ENCODE measurements around the gene BAG1.

Gene BAG1

DNA sequence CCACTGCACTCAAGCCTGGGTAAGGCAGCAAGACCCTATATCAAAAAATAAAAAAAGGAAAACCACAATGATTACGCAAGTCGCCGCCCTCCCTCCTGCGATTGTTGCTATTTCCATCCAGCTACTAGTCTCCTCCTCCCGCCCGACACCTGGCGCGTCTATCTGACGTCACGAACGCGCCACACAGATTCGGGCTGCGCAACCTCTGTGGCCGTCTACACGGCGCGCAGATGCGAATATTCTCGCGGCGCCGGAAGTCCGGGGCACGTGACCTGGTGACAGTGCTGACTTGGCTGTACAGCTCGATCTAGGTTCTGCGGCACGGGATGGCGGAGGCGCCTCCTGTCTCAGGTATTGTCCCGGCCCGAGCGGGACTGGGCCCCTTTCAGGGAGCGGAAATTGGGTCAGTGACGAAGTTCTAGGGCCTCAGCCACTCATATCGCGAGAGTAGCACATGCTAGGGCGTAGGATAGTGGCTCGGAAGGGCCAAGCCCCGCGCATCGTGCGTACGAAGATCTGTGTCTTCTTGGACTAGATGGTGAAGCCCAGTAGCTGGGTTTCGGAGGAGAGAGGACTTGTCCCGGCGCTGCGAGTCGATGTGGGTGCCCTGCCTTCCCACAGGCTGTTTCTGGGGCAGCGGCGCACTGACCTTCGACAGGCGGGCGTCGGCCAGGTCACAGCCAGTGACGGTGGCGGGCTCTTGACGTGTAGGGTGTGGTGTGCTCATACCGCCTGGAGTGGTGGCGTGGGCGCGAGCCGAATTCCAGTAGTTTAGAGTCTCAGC is 25.9 kb upstream of the BAG1 start, which contains the start of gene NFX1:
Gene NFX1 (plus strand): TSS at position 270 of the 784 bp plus-strand sequence. CDS start 57 bp downstream, at position 327.
- TF ChIP-seq, protein P1, sequence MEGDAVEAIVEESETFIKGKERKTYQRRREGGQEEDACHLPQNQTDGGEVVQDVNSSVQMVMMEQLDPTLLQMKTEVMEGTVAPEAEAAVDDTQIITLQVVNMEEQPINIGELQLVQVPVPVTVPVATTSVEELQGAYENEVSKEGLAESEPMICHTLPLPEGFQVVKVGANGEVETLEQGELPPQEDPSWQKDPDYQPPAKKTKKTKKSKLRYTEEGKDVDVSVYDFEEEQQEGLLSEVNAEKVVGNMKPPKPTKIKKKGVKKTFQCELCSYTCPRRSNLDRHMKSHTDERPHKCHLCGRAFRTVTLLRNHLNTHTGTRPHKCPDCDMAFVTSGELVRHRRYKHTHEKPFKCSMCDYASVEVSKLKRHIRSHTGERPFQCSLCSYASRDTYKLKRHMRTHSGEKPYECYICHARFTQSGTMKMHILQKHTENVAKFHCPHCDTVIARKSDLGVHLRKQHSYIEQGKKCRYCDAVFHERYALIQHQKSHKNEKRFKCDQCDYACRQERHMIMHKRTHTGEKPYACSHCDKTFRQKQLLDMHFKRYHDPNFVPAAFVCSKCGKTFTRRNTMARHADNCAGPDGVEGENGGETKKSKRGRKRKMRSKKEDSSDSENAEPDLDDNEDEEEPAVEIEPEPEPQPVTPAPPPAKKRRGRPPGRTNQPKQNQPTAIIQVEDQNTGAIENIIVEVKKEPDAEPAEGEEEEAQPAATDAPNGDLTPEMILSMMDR (IDR thresholded peaks at IDR 0.05; ENCODE audit: low read depth, low read length, missing control alignments) = no peak
- DNase-seq (ENCODE audit: low read depth) = peak; percentile 93
- peak within 1 kb of the TSS; percentile 93 for H3K4me3 ChIP-seq (ENCODE audit: low read depth, low read length)

DNA sequence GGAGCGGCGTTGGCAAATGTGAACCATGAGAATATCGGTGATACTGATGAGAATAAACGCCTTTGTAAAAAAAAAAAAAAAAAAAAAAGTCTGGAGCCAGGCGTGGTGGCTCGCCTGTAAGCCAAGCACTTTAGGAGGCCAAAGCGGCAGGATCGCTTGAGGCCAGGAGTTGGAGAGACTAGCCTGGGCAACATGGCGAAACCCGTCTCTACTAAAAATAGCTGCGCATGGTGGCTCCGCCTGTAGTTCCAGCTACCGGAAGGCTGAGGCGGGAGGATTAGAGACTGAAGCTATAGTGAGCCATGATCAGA is 25.4 kb upstream of the BAG1 start:
- TF ChIP-seq, protein P1 (IDR thresholded peaks at IDR 0.05; ENCODE audit: low read depth, low read length, missing control alignments) = no peak
- DNase-seq (ENCODE audit: low read depth) = no peak
- peak overlapping the region; percentile 93 for H3K4me3 ChIP-seq (ENCODE audit: low read depth, low read length)

DNA sequence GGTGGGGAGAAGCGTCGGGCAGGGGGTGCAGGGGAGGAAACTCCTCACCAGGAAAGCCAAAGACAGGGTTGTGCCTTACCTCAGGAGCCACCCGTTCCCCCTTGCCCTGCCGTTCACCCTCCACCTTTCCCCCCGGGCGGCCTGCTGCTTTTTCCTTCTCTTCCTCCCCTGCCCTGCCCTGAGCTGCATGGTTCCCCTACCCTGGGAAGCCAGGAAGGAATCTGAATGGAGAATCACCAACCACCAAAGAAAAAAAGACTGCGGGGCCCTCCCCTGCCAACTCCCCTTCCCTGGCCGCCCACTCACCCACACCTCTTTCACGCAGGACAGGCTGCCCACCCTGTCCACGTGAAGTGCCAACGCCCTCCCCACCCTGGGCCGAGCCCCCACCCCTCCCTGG is 25.0 kb upstream of the BAG1 start:
- H3K4me3 ChIP-seq (ENCODE audit: low read depth, low read length) = peak overlapping the region; percentile 93
- DNase-seq (ENCODE audit: low read depth) = no peak
- TF ChIP-seq, protein P1 (IDR thresholded peaks at IDR 0.05; ENCODE audit: low read depth, low read length, missing control alignments) = no peak

- H3K4me3 ChIP-seq (ENCODE audit: low read depth, low read length) = no peak overlapping the region
- TF ChIP-seq, protein P1 (IDR thresholded peaks at IDR 0.05; ENCODE audit: low read depth, low read length, missing control alignments) = no peak
- no peak for DNase-seq (ENCODE audit: low read depth)
Measured at GRCh38 chr9:33288828-33289483, 24.4 kb upstream of the BAG1 start.

- no peak overlapping the region for H3K4me3 ChIP-seq (ENCODE audit: low read depth, low read length)
- TF ChIP-seq, protein P1 (IDR thresholded peaks at IDR 0.05; ENCODE audit: low read depth, low read length, missing control alignments) = no peak
- DNase-seq (ENCODE audit: low read depth) = no peak
Measured at GRCh38 chr9:33288235-33288634, 23.7 kb upstream of the BAG1 start.

- TF ChIP-seq, protein P1 (IDR thresholded peaks at IDR 0.05; ENCODE audit: low read depth, low read length, missing control alignments) = peak; percentile 69
- no peak for DNase-seq (ENCODE audit: low read depth)
- no peak overlapping the region for H3K4me3 ChIP-seq (ENCODE audit: low read depth, low read length)
Measured at GRCh38 chr9:33287087-33287490, 22.6 kb upstream of the BAG1 start.

Measured in GM12864 (cell line).